Measurements from ENCODE around the gene NPY5R. TPM values are rescaled to one million over a fixed set of nuclear protein-coding genes. Genes with fewer than 3 reads are reported as not detected.
A peak's percentile ranks its signal among the peaks of the same experiment; 100 is the strongest.

The NPY5R gene
- total and polyA plus RNA-seq, 2 experiments from 2014 or later, result 1.8 to 2.4 TPM

DNA sequence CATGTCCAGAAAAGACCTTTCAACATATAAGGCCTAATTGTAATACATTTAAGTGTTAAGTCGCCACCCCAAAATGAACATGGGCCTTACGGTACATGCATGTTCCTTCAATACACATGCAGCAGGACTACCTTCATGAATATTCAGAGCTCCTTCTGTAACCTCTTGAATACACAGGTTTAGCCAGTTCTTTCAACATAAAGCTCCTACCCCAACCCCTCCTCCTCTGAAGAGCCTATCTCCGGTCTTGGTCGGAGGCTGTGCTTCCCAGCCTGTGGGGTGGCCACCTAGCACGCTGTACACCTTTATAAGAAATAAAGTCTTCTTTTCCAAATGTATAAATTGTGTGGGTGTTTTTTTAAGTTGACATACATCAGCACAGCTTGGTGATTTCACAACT is 28.3 kb downstream of the NPY5R start:
- 0 out of 2 replicates have a peak overlapping the region, but pooled peaks have one; percentile 12 for H3K4me2 ChIP-seq
- TF ChIP-seq EZH2phosphoT487 (IDR thresholded peaks at IDR 0.05; ENCODE audit: unreplicated experiment) (no peak), EZH2 (IDR thresholded peaks at IDR 0.05; ENCODE audit: low read depth, unreplicated experiment) (no peak), NANOG (IDR thresholded peaks at IDR 0.05; ENCODE audit: borderline replicate concordance) (no peak), POLR2AphosphoS5 (IDR thresholded peaks at IDR 0.05; ENCODE audit: low read depth) (no peak), ZNF331 (CRISPR knock-in tag; IDR thresholded peaks at IDR 0.05; ENCODE audit: low read depth) (no peak), CREB1 (CRISPR knock-in tag; IDR thresholded peaks at IDR 0.05; ENCODE audit: low read depth) (no peak), JUNB (IDR thresholded peaks at IDR 0.05; ENCODE audit: unreplicated experiment) (no peak), STAT1 (IDR thresholded peaks at IDR 0.05; ENCODE audit: unreplicated experiment) (no peak), ZNF114 (CRISPR knock-in tag; IDR thresholded peaks at IDR 0.05) (no peak)
- TF ChIP-seq, protein P1, sequence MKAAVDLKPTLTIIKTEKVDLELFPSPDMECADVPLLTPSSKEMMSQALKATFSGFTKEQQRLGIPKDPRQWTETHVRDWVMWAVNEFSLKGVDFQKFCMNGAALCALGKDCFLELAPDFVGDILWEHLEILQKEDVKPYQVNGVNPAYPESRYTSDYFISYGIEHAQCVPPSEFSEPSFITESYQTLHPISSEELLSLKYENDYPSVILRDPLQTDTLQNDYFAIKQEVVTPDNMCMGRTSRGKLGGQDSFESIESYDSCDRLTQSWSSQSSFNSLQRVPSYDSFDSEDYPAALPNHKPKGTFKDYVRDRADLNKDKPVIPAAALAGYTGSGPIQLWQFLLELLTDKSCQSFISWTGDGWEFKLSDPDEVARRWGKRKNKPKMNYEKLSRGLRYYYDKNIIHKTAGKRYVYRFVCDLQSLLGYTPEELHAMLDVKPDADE (IDR thresholded peaks at IDR 0.05), result no peak
- TF ChIP-seq, protein P2, sequence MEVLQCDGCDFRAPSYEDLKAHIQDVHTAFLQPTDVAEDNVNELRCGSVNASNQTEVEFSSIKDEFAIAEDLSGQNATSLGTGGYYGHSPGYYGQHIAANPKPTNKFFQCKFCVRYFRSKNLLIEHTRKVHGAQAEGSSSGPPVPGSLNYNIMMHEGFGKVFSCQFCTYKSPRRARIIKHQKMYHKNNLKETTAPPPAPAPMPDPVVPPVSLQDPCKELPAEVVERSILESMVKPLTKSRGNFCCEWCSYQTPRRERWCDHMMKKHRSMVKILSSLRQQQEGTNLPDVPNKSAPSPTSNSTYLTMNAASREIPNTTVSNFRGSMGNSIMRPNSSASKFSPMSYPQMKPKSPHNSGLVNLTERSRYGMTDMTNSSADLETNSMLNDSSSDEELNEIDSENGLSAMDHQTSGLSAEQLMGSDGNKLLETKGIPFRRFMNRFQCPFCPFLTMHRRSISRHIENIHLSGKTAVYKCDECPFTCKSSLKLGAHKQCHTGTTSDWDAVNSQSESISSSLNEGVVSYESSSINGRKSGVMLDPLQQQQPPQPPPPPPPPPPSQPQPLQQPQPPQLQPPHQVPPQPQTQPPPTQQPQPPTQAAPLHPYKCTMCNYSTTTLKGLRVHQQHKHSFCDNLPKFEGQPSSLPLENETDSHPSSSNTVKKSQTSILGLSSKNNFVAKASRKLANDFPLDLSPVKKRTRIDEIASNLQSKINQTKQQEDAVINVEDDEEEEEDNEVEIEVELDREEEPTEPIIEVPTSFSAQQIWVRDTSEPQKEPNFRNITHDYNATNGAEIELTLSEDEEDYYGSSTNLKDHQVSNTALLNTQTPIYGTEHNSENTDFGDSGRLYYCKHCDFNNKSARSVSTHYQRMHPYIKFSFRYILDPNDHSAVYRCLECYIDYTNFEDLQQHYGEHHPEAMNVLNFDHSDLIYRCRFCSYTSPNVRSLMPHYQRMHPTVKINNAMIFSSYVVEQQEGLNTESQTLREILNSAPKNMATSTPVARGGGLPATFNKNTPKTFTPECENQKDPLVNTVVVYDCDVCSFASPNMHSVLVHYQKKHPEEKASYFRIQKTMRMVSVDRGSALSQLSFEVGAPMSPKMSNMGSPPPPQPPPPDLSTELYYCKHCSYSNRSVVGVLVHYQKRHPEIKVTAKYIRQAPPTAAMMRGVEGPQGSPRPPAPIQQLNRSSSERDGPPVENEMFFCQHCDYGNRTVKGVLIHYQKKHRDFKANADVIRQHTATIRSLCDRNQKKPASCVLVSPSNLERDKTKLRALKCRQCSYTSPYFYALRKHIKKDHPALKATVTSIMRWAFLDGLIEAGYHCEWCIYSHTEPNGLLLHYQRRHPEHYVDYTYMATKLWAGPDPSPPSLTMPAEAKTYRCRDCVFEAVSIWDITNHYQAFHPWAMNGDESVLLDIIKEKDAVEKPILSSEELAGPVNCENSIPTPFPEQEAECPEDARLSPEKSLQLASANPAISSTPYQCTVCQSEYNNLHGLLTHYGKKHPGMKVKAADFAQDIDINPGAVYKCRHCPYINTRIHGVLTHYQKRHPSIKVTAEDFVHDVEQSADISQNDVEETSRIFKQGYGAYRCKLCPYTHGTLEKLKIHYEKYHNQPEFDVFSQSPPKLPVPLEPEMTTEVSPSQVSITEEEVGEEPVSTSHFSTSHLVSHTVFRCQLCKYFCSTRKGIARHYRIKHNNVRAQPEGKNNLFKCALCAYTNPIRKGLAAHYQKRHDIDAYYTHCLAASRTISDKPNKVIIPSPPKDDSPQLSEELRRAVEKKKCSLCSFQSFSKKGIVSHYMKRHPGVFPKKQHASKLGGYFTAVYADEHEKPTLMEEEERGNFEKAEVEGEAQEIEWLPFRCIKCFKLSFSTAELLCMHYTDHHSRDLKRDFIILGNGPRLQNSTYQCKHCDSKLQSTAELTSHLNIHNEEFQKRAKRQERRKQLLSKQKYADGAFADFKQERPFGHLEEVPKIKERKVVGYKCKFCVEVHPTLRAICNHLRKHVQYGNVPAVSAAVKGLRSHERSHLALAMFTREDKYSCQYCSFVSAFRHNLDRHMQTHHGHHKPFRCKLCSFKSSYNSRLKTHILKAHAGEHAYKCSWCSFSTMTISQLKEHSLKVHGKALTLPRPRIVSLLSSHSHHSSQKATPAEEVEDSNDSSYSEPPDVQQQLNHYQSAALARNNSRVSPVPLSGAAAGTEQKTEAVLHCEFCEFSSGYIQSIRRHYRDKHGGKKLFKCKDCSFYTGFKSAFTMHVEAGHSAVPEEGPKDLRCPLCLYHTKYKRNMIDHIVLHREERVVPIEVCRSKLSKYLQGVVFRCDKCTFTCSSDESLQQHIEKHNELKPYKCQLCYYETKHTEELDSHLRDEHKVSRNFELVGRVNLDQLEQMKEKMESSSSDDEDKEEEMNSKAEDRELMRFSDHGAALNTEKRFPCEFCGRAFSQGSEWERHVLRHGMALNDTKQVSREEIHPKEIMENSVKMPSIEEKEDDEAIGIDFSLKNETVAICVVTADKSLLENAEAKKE (CRISPR knock-in tag; IDR thresholded peaks at IDR 0.05), result no peak
- TF ChIP-seq, protein P3, sequence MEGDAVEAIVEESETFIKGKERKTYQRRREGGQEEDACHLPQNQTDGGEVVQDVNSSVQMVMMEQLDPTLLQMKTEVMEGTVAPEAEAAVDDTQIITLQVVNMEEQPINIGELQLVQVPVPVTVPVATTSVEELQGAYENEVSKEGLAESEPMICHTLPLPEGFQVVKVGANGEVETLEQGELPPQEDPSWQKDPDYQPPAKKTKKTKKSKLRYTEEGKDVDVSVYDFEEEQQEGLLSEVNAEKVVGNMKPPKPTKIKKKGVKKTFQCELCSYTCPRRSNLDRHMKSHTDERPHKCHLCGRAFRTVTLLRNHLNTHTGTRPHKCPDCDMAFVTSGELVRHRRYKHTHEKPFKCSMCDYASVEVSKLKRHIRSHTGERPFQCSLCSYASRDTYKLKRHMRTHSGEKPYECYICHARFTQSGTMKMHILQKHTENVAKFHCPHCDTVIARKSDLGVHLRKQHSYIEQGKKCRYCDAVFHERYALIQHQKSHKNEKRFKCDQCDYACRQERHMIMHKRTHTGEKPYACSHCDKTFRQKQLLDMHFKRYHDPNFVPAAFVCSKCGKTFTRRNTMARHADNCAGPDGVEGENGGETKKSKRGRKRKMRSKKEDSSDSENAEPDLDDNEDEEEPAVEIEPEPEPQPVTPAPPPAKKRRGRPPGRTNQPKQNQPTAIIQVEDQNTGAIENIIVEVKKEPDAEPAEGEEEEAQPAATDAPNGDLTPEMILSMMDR (conservative IDR thresholded peaks at IDR 0.05; ENCODE audit: low read depth in 2 of 2), result no peak
- TF ChIP-seq, protein P4, sequence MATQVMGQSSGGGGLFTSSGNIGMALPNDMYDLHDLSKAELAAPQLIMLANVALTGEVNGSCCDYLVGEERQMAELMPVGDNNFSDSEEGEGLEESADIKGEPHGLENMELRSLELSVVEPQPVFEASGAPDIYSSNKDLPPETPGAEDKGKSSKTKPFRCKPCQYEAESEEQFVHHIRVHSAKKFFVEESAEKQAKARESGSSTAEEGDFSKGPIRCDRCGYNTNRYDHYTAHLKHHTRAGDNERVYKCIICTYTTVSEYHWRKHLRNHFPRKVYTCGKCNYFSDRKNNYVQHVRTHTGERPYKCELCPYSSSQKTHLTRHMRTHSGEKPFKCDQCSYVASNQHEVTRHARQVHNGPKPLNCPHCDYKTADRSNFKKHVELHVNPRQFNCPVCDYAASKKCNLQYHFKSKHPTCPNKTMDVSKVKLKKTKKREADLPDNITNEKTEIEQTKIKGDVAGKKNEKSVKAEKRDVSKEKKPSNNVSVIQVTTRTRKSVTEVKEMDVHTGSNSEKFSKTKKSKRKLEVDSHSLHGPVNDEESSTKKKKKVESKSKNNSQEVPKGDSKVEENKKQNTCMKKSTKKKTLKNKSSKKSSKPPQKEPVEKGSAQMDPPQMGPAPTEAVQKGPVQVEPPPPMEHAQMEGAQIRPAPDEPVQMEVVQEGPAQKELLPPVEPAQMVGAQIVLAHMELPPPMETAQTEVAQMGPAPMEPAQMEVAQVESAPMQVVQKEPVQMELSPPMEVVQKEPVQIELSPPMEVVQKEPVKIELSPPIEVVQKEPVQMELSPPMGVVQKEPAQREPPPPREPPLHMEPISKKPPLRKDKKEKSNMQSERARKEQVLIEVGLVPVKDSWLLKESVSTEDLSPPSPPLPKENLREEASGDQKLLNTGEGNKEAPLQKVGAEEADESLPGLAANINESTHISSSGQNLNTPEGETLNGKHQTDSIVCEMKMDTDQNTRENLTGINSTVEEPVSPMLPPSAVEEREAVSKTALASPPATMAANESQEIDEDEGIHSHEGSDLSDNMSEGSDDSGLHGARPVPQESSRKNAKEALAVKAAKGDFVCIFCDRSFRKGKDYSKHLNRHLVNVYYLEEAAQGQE (IDR thresholded peaks at IDR 0.05; ENCODE audit: unreplicated experiment), result no peak
- ATAC-seq (peak; percentile 61), DNase-seq (ENCODE audit: low spot score) (peak; percentile 15)
- no peaks in the 10 kb centered on the region for H3K27me3 ChIP-seq (ENCODE audit: insufficient read depth)
- H3K9me2 ChIP-seq (ENCODE audit: insufficient read depth), result no peaks in the 10 kb centered on the region
- H3K36me3 ChIP-seq (ENCODE audit: insufficient read depth), result no peaks in the 10 kb centered on the region
- Mint-ChIP-seq H3K36me3 (ENCODE audit: low read depth) (no peaks in the 10 kb centered on the region), H3K4me1 (peaks cover 8% of the 10 kb centered on the region; the same call in 2 of the 3 replicates), H3K4me3 (no peak overlapping the region), H3K9me3 (no peaks in the 10 kb centered on the region), H3K27me3 (ENCODE audit: insufficient read depth, low read depth, poor library complexity) (peaks cover 4% of the 10 kb centered on the region), H3K27ac (no peak overlapping the region)
- peaks cover 17% of the 10 kb centered on the region for H3K4me1 ChIP-seq (ENCODE audit: insufficient read depth)
- no peak overlapping the region for H3K4me3 ChIP-seq
- H3F3A ChIP-seq (replicated peaks; ENCODE audit: low read depth), result no peaks in the 10 kb centered on the region
- H3K79me2 ChIP-seq (replicated peaks; ENCODE audit: insufficient read depth), result no peaks in the 10 kb centered on the region
- peak overlapping the region; percentile 88; the same call in 1 of the 2 replicates for H2AFZ ChIP-seq
- H3K27ac ChIP-seq (ENCODE audit: low read depth), result no peak overlapping the region
- no peaks in the 10 kb centered on the region for H4K20me1 ChIP-seq (replicated peaks; ENCODE audit: insufficient read depth)

Measured in GM23338 (cell line).